Stimulated activated CD4-positive, alpha-beta T cell treated with anti-CD3 and anti-CD28 coated beads, Interleukin-12 subunit alpha, Interleukin-12 subunit beta, amount 100 ng/mL, for 48 hours (primary cell): ENCODE results near the gene PGRMC2.

Experiments
- DNase-seq, 3 donors: peaks; one replicate each; pipeline ENCODE4 v3.0.0-alpha.2; 2020; ENCODE audit warnings: low read depth in 2 of 3, low spot score in 1 of 3

Gene PGRMC2, protein sequence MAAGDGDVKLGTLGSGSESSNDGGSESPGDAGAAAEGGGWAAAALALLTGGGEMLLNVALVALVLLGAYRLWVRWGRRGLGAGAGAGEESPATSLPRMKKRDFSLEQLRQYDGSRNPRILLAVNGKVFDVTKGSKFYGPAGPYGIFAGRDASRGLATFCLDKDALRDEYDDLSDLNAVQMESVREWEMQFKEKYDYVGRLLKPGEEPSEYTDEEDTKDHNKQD

DNA sequence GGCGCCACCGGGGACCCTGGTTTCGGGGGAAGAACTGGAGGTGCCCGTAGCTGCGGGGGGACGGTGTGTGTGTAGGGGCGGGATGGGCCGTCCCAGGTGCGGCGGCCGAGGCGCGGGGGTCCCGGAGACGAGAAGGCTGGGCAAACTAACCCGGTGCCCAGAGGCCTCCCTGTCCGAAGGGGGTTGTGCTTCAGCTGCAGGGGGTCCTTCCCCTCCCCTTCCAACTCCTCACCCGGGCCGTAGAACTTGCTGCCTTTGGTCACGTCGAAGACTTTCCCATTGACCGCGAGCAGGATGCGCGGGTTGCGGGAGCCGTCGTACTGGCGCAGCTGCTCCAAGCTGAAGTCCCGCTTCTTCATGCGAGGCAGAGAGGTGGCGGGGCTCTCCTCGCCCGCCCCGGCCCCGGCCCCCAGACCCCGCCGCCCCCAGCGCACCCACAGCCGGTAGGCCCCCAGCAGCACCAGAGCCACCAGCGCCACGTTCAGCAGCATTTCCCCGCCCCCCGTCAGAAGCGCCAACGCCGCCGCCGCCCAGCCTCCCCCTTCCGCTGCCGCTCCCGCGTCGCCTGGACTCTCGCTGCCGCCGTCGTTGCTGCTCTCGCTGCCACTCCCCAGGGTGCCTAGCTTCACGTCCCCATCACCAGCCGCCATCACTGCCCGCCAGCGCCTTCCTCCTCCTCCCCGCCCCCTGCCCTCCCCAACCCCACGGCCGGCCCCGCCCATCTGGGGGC is at the start of gene PGRMC2:
TSS of gene PGRMC2 (minus strand) at position 673 of the 730 bp plus-strand sequence. CDS start at position 650, 23 bp downstream.
- peak in 2 of 3 donors; percentile 10 to 22 for DNase-seq

DNA sequence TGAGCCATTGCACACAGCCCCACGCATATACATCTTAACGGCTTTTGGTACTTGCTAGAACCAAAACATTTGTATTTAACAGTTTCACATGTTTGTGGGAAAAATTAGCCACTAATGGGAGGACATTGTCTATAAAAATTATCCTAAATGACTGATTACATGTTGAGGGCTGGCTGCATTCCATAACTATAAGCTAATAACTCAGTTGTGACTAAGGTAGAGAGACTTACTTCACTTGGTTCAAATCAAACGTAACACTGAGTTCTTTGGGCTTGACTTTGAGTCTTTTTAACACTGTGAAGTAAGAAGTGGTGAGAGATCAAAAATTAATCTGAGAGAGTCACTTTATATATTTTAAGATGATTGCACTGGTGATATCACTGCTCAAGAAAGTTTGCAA is 47.9 kb upstream of the PGRMC2 start:
- DNase-seq: no peak

DNA sequence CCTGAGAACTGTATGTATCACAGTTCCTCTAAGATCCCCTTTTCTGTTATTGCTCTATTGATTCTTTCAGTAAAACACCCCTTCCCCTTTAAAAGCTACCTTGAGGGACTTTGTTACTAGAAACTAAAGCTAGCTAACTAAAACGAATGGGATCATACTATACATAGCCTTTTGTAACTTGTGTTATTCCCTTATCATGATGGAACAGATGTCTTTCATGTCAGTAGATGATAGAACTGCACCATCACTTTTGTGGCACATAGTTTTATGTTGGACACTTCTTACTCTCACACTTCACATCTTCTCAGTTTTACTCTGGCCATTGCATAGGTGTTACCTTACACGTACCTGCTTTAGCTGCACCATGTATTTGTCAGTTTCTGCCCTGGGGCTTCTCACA is 46.6 kb upstream of the PGRMC2 start:
- DNase-seq: no peak

DNA sequence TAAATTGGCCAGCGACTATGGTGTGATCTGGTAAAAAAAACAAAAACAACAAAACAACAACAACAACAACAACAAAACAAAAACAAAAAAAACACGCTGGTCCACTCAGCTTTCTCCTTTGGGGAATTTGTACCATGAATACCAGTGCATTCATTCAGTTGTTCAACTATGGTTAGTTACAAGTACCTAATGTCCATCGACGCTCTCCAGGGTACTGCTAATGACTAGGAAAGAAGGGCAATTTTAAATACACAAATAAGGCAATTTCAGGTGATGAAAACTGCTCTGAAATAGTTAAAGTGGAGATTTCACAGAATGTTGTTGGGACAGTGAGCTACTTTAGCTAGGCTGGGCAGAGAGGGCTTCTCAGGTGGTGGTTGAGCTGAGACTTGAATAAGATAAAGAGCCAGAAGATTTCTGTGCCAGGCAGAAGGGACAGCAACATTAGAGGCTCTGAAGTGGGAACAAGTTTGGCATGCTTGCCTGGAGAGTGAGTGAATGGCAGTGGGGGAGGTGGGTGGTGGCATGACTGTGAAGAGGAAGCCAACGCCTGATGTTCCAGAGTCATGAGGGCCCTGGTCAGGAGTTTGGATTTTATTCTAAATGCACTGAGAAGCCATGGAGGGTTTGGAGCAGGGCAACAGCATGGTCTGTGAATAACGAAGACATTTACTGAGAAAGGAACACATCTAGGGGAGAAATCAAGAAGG is 45.9 kb upstream of the PGRMC2 start:
- no peak for DNase-seq

DNA sequence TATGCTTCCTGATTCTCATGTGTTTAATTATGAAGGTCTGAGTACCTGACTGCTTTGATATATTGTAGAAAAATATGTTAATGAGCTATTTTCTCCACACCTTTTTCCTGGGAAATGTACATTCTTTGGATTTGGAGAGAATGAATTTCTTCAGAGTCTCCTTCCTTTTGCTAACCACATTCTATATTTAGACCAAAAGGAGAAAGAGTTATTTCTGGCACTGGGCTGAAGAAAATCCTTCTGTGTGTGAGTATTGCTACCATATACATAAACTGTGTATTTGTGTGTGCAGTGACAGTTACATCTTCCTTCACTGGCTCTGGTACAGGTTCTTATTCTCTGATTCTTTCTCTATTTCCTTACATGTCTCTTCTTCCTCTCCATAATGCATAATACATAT is 44.5 kb upstream of the PGRMC2 start:
- DNase-seq: no peak

DNA sequence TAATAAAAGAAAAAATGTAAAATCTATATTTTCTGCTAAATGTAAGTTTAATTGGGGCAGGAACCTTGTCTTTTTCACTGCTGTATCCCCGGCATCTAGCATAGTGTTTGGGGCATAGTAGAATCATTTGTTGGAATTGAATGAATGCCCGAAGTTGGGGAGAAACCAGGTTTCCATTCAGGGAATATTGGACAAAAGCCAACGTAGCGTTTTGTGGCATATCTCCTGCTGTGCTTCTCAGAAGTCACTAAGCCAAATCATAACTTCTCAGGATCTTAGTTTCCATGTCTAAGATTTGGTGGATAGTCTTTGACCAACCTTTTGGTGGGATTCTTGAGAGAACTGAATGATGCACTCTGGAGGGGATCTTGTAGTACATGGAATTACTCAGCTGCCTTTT is 42.0 kb upstream of the PGRMC2 start:
- DNase-seq: no peak

DNA sequence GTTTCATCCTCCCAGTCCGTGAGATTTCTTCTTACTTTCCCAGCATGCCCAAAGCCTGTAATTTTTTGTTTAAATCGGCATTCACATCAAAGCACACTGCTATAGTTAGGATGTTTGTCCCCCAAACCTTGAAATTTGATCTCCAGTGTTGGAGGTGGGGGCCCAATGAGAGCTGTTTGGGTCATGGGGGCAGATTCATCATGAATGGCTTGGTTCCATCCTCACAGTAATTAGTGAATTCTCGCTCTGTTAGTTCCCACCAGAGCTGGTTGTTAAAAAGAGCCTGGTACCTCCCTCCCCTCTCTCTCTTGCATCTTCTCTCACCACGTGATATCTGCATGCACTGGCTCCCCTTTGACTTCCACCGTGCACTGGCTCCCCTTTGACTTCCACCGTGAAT is 40.5 kb upstream of the PGRMC2 start:
- DNase-seq: no peak

DNA sequence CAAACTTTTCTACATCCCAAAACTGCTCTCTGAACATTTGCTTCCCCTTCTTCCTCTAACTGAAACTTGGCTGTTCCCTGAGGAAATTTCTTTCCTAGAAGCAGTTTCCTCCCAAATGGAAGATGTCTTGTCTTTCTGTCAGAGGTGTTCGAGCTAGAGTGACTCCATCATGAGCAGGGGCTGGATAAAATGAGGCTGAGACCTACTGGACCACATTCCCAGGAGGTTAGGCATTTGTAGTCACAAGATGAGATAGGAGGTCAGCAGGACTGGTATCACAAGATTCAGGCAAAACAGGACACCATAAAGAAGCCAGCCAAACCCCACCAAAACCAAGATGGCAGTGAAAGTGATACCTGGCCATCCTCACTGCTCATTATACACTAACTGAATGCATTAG is 35.8 kb upstream of the PGRMC2 start:
- no peak for DNase-seq

DNA sequence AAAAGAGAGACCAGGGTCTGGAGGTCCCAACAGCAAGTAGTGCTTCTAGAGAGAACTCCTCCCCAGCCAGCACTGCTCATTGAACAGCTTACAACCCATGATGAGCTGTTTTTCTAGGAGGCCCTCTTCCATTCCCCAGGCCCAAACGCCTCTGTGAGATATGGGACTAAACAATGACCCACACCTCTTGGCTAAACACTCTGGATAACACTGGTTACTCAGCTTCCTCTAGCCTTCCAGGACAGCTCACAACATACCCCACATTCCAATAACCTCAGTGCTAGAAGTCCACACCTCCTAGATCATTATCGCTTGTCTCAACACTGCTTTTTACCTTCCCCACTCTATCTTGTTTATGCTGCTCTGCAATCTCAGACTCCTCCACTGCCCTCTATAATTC is 35.4 kb upstream of the PGRMC2 start:
- no peak for DNase-seq

DNA sequence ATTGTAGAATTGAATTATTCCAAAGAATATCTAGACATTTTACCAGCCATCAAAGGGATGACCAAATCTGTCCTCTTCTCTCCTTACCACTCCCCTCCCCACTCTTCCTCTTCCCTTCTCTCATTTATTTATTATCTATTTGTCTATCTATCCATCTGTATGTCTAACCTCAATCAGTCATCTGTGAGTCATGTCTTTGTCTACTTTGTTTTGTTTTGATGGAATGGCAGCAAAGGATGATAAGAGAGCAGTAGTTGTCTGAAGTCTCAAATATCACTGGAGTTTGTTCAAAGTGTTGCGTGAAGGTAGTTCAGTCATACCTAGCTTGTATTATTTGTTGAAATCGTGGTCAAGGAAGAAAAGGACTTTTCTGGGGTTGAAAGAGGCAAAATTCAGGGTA is 34.7 kb upstream of the PGRMC2 start:
- DNase-seq: no peak

DNA sequence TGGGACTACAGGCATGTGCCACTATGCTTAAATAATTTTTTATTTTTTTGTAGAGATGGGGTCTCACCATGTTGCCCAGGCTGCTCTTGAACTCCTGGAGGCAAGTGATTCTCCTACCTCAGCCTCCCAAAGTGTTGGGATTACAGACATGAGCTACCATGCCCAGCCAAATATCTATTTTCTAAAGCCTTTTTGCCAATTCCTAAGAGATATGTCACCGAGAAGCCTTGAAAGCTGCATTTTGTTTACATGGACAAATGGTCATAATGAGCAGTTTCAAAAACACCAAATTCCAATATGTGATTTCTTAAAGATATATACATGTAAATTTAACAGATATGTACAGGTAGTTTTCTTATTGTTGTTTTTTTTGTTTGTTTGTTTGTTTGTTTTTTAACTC is 33.0 kb upstream of the PGRMC2 start:
- DNase-seq: no peak

DNA sequence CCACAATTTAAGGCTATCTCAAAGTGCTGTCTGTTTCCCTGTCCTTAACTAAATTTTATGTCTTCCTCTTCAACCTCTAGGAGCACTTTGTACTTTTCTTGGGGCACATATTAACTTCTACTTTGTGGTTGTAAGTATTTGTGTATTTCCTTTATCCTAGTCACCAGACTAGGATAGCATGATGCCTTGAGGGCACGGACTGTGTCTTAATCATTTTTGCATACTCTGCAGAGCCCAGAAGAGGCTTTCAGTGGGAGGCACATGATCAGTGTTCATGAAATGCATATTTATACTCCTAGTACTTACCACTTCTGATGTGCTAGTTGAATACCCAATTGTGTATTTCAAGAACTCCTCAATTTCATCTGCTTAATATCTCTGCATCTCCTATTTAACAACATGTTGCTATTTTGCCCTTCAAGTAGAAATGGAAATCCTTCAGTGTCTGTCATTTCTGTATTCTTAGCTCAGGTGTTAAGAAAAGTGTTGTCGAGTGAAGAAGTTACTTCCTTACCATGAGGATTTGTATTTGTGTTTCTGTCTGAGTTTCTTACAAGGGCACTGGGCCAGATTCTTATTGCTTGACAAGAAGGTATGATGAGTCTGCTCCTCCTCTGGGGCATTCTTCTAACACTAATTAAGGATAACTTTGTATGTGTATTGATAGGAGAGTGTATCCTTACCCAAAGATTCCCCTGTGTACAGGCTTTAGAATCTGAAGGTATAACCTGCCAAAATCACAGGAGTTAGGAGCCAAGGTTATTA is 28.3 kb upstream of the PGRMC2 start:
- no peak for DNase-seq

DNA sequence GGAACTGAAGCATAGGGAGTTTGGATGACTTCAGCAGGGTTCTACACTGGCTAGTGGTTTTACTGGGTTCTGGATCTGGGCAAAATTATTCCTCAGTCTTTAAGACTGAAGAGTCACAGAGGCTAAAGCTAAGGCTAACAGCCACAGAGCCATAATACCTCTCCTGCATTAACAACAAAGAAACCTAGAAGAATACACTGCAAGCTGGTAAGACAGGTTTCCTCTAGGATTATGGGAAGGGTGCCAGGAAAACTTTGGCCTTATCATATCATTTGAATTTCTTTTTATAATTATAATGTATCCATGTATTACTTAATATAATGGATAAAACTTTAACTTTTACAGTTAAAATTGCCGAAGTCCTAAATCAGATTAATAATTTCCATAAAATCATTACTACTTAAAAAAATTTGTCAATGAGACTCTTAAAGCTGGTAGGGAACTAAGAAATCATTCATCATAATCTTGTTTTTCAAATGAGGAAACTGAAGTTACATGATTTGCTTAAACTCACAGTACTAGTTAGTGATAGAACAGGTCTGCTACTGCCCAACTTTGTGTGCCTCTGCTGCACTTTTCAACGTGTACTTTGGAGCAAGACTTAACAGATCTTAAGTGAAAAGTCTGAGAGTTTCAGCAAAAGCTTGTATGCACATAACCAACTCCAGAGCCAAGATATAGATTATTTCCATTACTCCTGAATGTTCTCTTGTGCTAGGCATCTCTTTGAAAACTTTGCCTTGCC is 24.2 kb upstream of the PGRMC2 start:
- DNase-seq: no peak

DNA sequence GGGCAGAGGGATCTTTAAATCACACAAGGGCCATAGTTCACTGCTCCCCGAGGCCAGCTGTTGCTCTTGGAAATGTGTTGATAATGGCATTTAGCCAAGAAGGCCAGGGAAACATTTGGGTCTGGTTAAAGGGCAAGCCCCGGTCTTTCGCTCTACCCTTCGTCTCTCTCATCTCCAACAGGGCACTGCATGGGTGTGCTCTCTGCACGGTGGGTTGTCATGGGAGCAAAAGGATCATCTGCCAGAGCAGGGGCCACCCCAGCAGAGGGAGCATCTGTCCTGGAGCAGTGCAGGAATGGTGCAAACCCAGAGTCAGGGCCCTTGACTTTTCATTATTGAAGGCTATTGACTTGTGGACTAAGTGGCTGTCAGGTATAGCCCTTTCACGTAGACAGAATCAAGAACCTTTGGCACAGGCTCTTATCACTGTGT is 22.7 kb upstream of the PGRMC2 start:
- DNase-seq: no peak

DNA sequence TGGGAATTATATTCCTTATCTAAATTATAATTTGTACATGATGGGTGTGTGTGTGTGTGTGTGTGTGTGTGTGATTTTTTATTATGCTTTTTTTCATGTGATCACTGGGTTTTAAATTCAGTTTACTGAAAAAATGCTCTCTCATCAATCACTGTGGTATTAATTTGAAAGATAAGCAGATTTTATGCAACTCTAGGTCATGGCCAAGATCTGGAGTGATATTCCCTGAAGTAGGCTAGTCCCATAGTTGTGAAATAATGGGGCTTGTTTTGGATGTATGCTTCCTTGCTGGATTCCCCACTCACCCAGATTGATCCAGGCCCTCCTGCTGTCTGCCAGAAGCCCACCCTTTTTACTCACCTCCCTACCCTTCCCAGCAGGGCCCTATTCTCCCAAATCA is 22.0 kb upstream of the PGRMC2 start:
- DNase-seq: no peak

DNA sequence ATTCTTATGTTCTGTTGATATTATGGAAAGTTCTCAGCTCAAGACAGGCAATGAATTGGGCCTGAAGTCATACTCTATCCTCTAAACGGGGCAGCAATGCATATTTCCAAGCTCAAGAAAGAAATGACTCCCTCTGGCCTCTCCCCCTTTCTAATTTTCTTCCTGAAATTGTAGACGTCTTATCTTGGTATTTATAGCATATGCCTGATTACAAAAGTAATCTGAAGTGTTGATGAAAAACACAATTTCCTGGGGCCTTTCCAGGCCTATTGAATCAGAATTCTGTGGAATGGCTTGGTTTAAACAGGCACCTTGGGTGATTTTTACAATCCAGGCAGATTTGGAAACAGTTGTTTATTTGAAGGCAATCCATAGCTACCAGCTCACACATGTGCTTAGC is 21.4 kb upstream of the PGRMC2 start:
- no peak for DNase-seq

DNA sequence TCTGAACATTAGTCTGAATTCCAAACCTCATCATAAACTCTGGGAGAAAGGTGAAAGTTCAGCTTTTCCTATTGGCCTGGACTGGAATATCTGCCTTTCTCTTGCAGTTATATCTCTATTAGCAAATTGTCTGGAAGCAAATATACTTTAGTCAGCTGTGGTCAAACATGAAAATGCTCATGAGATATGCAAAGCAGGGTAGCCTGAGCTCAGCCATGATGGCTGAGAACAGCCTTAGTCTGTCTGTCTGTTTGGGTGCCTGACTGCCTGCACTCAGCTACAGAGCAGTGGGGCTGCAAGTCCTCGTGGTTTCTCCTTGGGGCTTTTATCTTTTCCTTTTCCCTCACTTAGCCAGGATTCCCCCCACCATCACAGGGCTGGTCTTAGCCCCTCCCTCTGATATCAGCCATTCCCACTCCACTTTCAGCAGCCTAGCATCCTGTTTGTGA is 19.5 kb upstream of the PGRMC2 start:
- no peak for DNase-seq

DNA sequence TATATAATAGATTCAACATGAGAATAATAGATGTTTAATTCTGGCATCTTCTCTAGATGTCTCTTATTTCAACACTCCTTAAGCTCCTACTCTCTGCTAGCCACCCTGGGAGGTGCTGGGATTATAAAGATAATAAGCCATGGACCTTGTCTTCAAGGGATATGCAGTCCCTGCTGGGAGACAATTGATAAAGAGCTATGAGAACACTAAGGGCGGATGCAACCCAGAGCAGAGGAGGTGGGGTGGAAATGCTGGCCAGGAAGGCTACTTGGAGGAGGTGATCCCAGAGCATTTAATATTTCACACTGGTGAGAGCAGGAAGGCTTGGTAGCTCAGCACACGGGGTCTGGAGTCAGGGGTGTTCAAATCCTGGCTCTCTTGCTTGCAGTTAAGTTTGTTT is 18.3 kb upstream of the PGRMC2 start:
- DNase-seq: no peak

DNA sequence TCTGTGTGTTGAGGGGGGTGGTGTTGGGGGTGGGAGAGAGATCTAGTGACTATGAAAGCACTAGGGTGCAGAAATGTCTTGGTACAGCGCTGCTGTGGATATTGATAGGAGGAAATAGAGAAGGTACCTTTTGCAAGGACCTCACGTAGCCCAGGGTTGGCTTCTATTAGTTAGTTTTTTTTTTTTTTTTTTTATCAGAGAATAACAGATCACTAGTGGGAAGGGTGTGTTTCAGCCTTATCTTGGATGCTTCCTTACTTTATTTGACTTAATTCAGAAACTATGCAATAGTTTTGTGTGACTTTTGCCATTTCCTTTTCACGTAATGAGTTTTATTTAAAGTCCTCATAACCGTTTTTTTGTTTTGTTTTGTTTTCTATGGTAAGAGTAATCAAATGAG is 16.4 kb upstream of the PGRMC2 start:
- no peak for DNase-seq

DNA sequence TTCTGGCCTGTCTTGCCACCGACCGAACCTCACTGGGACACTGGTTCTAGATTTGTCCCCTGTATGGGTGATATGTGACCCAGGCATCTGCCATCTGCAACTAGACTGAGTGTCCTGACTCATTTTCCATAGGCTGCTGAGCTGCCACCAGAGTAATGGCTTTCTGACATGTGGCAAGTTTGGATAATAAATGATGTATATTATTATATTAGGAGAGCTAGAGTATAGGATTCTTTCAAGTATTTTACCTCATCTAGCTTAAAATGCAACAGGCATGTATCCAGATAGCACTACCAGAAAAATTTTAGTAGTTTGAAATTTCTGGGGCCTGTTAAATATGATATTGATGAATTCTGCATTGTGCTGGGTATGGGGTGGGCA is 15.8 kb upstream of the PGRMC2 start:
- DNase-seq: no peak

DNA sequence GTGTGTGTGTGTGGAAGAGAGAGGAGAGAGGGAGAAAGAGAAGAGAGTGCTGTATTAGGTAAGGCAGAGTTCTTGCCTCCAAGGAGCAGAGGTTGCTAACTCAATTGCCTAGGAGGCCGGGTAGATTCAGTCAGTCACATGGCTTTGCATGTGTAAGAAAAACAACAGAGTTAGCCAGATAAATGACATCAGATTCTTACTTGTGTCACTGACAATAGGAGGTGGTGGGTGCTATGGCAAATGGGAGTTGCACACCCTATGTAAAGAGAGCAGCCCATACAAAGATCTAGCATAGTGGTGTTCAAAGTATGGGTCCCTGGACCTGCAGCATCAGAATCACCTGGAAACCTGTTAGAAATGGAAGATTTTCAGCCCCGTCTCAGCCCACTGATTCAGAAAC is 14.4 kb upstream of the PGRMC2 start:
- no peak for DNase-seq
